ENCODE measurements around the gene TXN. TPM values are rescaled to one million over a fixed set of nuclear protein-coding genes. Genes with fewer than 3 reads are reported as not detected.
A peak's percentile ranks its signal among the peaks of the same experiment; 100 is the strongest.

The TXN gene
- 355 and 375 TPM in 2 replicates for total RNA-seq (2014; rRNA removed; shearing (Covaris generic))

DNA sequence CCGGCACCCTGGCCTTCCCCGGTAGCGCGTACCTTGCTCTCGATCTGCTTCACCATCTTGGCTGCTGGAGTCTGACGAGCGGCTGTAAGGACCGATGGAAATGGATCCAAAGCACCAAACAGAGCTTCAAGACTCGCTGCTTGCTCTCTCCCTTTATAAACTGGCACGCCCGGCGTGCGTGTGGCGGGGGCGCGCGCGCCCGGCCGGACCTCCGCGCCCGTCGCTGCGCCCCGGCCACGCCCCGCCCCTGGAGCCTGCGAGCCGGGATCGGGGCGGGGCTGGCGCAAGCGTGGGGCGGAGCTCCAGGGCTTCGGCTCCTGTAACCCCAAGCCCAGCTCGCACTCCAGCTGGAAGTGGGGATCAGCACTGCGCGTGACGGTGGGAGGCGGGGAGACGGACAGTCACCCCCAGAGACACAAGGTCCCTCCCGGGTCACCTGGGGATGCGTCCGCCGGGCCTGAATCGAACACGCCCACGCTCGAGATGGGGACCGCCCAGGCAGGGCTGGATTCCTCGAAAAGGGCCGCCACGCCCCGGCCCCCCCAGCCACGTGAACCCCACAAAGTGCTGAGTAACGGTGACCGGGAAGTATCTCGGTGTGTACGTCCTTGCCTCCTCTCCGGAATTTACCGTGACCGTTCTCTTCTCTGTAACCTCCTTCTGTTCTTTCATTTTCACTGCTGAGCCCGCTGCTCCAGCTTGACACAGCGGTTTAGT, at the start of gene TXN:
TXN (minus strand) TSS at position 128 of the 717 bp plus-strand sequence; CDS start at position 56, 72 bp downstream.
- H3K27me3 ChIP-seq: no peaks in the 10 kb centered on the region
- 0 out of 2 replicates have a peak, but pooled peaks cover 4% of the 10 kb centered on the region for H3K4me1 ChIP-seq
- no peaks in the 10 kb centered on the region for H3K36me3 ChIP-seq
- H3K9me3 ChIP-seq (replicated peaks): no peaks in the 10 kb centered on the region
- H3K27ac ChIP-seq: peak within 1 kb of the TSS; percentile 85
- peak within 1 kb of the TSS; percentile 91 for H3K4me3 ChIP-seq
- DNase-seq: peak; percentile 91 to 92

DNA sequence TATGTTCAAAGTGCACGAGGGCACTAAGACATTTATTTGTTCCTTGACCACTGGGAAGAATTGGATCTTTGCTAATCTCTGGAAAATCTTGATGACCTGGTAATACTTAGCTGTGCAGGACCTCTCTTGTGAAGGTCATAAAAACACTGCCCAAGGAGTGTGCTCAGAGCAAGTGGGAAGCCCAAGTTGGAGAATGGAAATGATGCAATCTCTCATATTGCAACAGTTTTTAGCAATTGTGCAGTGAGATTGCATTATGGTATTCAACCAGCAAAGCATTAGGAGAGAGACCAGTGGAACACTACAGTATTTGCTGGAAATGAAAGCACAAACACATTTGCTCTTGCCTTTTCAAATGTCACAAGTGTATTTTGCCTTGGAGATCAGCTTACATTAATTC, 46.8 kb upstream of the TXN start:
- DNase-seq: no peak
- Histone ChIP-seq H3K27me3 (peaks cover 4% of the 10 kb centered on the region; the same call in 1 of the 2 replicates), H3K9me3 (replicated peaks) (no peaks in the 10 kb centered on the region), H3K27ac (no peak overlapping the region), H3K4me3 (no peak overlapping the region), H3K36me3 (no peaks in the 10 kb centered on the region), H3K4me1 (no peaks in the 10 kb centered on the region)

DNA sequence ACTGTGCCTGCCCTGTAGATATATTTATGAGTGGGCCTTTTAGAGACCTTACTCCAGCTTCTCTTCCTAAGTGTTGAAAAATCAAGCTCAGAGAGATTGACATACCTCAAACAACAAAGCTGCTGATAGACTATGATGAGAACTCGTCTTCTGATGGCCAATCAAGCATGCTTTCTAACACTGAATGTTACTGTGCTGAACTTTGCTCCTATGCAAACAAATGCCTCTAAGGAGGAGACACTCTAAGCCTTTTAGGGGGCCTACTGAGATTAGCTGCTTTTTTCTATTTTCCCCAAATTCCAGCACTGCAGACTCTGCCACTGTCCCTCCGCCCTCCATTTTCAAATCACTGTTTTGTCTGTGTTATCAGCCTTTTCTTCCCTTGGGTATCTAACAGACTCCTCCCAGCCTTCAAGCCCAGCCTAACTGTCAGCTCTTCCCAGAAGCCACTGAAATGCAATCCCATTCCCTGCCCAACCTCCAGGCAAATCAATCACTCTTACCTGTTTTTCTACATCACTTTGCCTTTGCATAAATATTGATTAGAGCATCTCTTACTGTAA, 41.8 kb upstream of the TXN start:
- no peak overlapping the region for H3K4me3 ChIP-seq
- H3K9me3 ChIP-seq (replicated peaks): 0 out of 2 replicates have a peak, but pooled peaks cover 4% of the 10 kb centered on the region
- no peak for DNase-seq
- no peak overlapping the region for H3K27ac ChIP-seq
- no peaks in the 10 kb centered on the region for H3K27me3 ChIP-seq
- H3K4me1 ChIP-seq: no peaks in the 10 kb centered on the region
- H3K36me3 ChIP-seq: no peaks in the 10 kb centered on the region

DNA sequence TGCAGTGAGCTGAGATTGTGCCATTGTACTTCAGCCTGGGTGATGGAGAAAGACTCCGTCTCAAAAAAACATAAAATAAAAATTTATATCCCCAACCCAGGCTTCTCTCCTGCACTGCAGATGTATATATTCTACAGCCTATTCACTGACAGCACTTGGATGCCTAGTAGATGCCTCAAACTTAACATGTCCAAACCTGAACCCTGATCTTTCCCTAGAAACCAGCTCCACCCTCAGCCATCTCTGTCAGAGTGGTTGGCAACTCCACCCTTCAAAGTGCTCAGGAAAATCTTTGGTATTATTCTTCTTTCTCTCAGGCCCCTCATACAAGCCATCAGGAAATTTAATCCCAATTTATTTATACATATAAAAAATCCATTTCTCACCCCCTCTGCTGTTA, 36.9 kb upstream of the TXN start:
- no peak overlapping the region for H3K27ac ChIP-seq
- 0 out of 2 replicates have a peak, but pooled peaks cover 4% of the 10 kb centered on the region for H3K9me3 ChIP-seq (replicated peaks)
- no peaks in the 10 kb centered on the region for H3K36me3 ChIP-seq
- DNase-seq: no peak
- no peaks in the 10 kb centered on the region for H3K27me3 ChIP-seq
- H3K4me3 ChIP-seq: no peak overlapping the region
- H3K4me1 ChIP-seq: no peaks in the 10 kb centered on the region

DNA sequence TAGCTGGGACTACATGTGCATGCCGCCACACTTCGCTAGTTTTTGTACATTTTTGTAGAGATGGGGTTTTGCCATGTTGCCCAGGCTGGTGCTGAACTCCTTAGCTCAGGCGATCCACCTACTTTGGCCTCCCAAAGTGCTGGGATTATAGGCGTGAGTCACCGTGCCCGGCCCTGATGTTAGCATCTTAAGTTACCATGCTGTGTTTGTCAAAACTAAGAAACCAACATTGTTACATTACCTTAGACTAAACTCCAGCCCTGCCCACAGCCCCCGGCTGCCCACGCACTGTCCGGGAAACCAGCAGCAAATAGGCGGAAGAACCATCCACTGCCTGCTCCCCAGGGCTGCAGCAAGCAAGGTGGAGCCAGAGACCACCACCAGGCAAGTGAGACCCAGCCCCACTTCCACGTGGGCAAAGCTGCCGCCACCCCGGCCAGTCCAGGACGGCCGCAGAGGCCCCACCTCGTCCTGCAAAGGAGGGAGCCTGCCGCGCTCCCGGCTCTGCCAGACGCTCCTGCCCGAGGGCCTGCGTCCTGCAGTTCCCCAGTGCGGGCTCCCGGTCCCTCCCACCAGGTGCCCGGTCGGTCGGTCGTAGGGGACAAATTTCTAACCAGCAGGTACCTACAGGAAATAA, 35.7 kb upstream of the TXN start:
- 0 out of 2 replicates have a peak, but pooled peaks cover 4% of the 10 kb centered on the region for H3K9me3 ChIP-seq (replicated peaks)
- no peaks in the 10 kb centered on the region for H3K4me1 ChIP-seq
- no peak overlapping the region for H3K4me3 ChIP-seq
- no peaks in the 10 kb centered on the region for H3K27me3 ChIP-seq
- peak in 1 of 2 experiments; percentile 6 for DNase-seq
- no peak overlapping the region for H3K27ac ChIP-seq
- no peaks in the 10 kb centered on the region for H3K36me3 ChIP-seq

DNA sequence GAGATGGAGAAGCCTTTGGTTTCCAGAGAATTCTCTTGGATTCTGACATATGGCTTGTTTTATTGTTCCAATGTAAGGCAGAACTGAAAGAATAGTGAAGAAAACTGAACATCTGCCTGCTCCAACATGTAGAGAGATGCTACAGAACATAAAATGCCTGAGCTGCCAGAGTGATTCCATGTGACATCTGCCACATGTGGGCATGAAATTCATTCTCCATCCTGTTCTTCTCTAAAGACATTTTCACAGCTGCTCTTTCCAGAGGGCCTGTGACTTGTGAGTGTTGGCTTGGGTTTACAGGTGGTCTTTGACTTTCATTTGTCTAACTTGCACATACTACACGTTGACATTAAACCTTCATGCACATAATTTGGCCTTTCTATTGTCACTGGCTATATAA, 33.7 kb upstream of the TXN start:
- Histone ChIP-seq H3K9me3 (replicated peaks) (no peaks in the 10 kb centered on the region), H3K4me3 (no peak overlapping the region), H3K36me3 (no peaks in the 10 kb centered on the region), H3K27ac (no peak overlapping the region), H3K27me3 (no peaks in the 10 kb centered on the region), H3K4me1 (no peaks in the 10 kb centered on the region)
- DNase-seq: peak in 1 of 2 experiments; percentile 8

DNA sequence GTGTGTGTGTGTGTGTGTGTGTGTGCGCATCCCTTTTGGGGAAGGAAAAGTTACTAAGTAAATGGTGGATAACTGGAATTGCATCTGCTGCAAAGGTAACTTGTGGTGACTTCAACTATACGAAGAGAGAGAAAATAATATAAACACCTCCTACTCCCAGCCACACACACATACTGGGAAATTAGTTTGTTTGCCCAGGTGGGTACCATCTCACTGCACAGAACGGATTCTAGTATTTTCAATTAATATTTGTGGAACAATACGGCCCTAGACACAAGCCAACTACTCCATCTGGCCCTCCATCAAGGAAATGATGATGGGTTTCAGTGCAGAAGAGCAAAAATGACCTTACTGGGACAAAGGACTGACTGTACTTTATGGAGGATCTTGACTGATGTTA, 32.2 kb upstream of the TXN start:
- Histone ChIP-seq H3K36me3 (no peaks in the 10 kb centered on the region), H3K27ac (no peak overlapping the region), H3K27me3 (no peaks in the 10 kb centered on the region), H3K4me3 (no peak overlapping the region), H3K4me1 (no peaks in the 10 kb centered on the region), H3K9me3 (replicated peaks) (no peaks in the 10 kb centered on the region)
- DNase-seq: no peak

DNA sequence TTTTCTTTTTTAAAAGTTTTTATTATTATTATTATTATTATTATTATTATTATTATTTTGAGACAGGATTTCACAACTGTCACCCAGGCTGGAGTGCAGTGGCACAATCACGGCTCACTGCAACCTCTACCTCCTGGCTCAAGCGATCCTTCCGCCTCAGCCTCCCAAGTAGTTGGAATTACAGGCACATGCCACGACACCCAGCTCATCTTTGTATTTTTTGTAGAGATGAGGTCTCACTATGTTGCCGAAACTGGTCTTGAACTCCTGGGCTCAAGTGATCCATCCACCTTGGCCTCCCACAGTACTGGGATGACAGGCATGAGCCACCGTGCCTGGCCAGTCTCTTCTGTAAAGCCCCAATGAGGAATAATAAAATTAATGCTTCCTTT, 31.0 kb upstream of the TXN start:
- Histone ChIP-seq H3K4me3 (no peak overlapping the region), H3K4me1 (no peaks in the 10 kb centered on the region), H3K9me3 (replicated peaks) (no peaks in the 10 kb centered on the region), H3K27ac (no peak overlapping the region), H3K36me3 (no peaks in the 10 kb centered on the region), H3K27me3 (no peaks in the 10 kb centered on the region)
- DNase-seq: no peak

DNA sequence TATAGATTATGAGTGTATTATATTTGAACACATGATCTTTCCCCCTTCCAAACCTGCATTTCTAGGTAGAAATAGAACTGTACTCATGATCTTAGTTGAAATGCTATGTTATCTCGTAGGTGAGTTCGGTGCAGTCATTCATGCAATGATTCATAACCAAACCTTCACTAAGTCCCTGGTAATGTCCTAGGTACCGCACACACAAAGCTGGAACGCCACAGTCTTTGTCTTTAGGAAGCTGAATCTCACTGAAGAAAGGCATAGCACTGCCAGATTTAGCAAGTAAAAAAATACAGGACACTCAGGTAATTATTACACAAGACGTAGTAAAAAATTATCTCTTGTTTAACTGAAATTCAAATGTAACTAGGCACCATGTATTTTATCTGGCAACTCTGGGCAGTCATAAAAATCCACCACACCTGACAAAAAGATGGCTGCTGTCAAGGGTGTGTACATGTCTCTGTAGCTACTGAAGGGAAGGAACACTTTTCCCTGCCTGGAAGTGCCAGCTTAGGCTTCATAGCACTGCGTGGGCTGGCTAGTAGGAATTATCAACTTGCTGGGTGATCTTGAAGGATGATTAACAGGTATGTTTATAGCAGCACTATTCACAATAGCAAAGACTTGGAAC, 28.0 kb upstream of the TXN start:
- Histone ChIP-seq H3K4me3 (no peak overlapping the region), H3K36me3 (no peaks in the 10 kb centered on the region), H3K27ac (no peak overlapping the region), H3K4me1 (no peaks in the 10 kb centered on the region), H3K9me3 (replicated peaks) (no peaks in the 10 kb centered on the region), H3K27me3 (no peaks in the 10 kb centered on the region)
- no peak for DNase-seq

DNA sequence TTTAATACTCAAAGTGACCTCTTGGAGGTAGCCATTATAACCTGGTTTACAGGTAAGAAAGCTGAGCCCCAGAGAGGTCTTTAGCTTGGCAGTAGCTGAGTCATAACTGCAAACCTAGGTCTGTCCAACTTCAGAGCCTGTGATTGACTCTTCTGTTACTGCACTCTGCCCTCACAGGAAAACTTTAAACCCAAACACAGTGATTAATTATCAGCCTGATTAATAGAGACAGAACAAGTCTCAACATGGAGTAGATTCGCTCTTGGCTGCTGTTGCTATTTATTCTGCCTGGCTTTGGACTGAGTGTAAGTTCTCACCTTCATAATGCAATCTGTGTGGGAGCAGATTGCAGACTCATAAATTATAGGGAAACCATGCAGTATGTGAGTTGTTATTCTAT, 27.4 kb upstream of the TXN start:
- no peak for DNase-seq
- H3K27ac ChIP-seq: no peak overlapping the region
- H3K4me3 ChIP-seq: no peak overlapping the region
- no peaks in the 10 kb centered on the region for H3K36me3 ChIP-seq
- no peaks in the 10 kb centered on the region for H3K27me3 ChIP-seq
- no peaks in the 10 kb centered on the region for H3K9me3 ChIP-seq (replicated peaks)
- H3K4me1 ChIP-seq: no peaks in the 10 kb centered on the region

DNA sequence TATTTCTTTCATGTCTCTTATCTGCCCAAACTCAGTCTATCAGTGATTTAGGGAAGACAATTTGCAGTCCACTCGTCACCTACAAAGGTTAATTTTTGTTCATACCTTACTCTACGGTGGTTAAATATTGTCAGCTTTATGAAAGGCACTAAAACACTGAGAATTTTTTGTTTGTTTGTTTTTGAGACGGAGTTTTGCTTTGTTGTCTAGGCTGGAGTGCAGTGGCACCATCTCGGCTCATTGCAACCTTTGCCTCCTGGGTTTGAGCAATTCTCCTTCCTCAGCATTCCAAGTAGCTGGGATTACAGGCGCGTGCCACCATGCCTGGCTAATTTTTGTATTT, 26.4 kb upstream of the TXN start:
- no peaks in the 10 kb centered on the region for H3K36me3 ChIP-seq
- no peak overlapping the region for H3K4me3 ChIP-seq
- no peaks in the 10 kb centered on the region for H3K9me3 ChIP-seq (replicated peaks)
- no peak for DNase-seq
- H3K27me3 ChIP-seq: no peaks in the 10 kb centered on the region
- H3K4me1 ChIP-seq: no peaks in the 10 kb centered on the region
- H3K27ac ChIP-seq: no peak overlapping the region

DNA sequence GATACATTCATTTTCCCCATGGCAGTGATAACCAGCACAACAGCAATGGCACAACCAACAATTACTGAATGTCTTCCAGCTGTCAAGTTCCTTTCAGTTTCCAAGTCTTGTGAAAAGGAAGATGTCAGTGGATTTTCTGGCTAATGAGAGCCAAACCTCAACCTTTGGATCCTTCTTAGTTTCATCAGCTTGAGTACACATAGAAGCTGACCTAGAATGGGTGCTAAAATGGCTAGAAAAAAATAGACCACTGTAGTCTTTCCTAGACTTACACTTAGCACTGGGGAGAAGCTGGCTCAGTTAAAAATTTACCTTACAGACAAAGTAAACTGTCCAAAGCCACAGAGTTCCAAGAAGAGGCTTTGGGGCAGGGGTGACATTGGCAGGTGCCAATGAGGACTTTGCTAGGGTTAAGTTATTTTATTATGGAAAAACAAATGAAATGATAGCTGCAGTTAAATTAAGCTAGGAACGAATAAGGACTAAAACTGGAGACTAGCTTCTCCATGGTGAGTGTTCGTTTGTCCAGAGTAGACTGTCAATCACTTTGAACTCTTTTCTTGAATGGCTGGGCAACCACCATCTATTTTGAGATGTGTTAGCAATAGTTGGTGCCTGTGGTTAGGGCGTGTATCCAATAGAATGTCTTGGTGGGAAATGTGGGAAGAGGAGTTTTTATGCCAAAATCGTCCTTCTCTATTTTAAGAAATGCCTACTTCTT, 25.9 kb upstream of the TXN start:
- DNase-seq: no peak
- no peaks in the 10 kb centered on the region for H3K9me3 ChIP-seq (replicated peaks)
- H3K4me3 ChIP-seq: no peak overlapping the region
- no peaks in the 10 kb centered on the region for H3K36me3 ChIP-seq
- H3K27ac ChIP-seq: no peak overlapping the region
- no peaks in the 10 kb centered on the region for H3K4me1 ChIP-seq
- H3K27me3 ChIP-seq: no peaks in the 10 kb centered on the region

DNA sequence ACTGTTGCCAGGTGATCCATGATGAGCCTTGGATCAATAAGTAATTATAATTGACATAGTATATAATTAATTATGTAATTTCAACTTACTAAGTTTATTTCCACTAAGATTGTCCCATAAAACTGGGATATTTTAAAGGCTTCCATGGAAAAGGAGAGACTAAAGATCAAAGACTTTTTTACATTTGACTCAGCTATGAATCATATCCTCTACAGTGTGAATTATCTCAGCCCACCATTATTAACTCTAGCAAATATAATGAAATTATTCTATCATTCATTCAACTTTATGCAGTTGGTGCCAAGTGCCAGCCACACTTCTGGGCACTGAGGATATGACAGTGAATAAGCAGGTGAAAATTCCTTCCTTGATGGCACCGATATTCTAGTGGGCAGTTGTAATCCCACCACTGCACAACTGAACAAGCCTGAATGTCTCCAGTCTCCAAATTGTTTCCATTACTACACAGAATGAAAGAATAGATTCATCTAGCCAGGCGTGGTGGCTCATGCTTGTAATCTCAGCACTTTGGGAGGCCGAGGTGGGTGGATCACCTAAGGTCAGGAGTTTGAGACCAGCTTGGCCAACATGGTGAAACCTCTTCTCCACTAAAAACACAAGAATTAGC, 21.9 kb upstream of the TXN start:
- no peak for DNase-seq
- H3K27me3 ChIP-seq: no peaks in the 10 kb centered on the region

DNA sequence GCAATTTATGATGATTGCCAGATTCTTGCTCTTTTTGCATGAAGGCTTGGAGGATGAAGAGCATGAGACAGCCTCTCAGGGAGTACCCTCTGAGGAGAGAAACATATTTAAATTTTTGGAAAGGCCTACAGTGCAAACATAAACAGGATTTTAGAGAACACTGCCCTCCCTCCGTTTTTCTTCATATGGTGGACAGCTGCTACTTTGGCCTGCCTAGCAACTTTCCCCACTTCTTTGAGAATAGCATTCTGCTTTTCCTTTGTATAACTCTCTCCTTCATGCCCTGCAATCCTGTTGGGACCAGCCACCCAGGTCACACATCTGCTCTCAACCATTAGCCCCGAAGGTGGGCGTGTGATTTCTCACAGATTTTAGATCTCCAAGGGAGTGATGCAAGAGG, 20.5 kb upstream of the TXN start:
- Histone ChIP-seq H3K9me3 (replicated peaks) (no peaks in the 10 kb centered on the region), H3K4me1 (no peaks in the 10 kb centered on the region), H3K4me3 (no peak overlapping the region), H3K36me3 (no peaks in the 10 kb centered on the region), H3K27ac (no peak overlapping the region), H3K27me3 (no peaks in the 10 kb centered on the region)
- DNase-seq: no peak

More for the DNA sequence above, 21.9 kb upstream of the TXN start:
- Histone ChIP-seq H3K4me1 (no peaks in the 10 kb centered on the region), H3K9me3 (replicated peaks) (no peaks in the 10 kb centered on the region), H3K4me3 (no peak overlapping the region), H3K27ac (no peak overlapping the region), H3K36me3 (no peaks in the 10 kb centered on the region)
